ENCODE data around the gene SLC6A6.
"Not testable (repeated sequence)": the region's sequence is repeated elsewhere in the genome, so short reads cannot be mapped to it uniquely, and the experiment has no call there.

The SLC6A6 gene

DNA sequence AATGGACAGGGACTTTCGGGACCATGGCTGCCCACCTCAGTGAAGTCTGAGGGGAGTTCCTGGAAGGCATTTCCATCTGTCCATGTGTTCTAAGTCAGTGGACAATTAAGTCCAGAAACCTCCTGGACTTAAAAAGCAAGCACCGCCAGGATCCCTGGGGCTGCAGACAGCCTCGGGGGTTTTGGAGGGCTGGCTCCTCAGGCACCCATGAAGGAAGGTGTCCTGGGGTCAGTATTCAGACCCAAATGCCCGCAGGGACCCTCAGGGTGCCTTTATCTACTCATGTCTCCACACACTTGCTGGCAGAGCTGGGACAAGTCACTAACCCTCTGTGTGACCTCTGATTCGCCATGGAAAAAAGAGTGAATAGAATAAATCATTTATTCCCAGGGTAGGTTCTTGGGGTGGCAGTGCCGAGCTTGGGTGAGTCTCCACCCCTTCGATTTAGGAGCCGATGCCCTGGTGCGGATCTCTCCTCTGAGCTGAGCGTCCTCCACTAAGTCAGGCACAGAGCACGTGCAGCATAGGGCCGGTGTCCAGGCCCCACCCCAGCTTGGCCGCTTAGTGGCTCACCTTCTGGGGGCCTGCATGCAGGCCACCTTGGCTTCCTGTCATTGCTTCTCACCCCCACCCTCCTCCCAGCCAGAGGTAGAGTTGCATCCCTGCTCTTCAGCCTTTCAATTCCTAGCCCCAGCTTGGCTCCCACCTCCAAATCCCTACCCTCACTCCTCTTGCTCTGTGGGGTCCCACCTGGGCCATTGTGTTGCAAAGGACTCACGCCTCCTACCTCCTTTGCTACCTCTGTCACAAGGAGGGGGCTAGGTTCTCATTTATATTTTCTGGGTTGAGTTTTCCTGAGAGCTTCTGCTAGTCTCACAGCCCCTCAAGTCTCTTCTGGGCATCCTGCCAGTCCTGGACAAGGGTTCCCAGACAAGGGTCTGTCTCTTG is 19.9 kb downstream of the SLC6A6 start:
- DNase-seq: no peak

DNA sequence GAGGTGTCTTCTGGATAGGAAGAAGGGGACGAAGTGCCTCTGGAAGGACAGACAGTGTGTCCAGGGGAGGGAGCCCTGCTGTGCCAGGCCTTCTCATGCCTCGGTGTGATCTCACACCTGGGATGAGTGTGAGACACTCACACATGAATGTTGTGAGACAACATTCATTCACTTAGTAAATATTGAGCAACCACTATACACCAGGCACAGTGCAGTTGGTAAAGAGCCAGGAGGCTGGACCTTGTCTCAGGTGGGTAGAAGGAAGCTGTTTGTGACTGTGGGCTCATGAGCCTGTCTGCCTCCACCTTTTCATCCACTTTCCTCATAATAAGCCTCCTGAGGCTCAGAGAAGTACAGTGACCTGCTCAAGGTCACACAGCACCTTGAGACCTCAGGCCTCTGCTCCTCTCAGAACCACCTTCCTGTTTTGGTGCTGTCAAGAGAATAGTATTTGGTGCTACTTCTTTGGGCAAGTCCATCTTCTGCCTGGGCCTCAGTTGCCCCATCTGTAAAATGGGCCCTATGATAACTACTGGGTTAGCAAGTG is 20.9 kb downstream of the SLC6A6 start:
- no peak for DNase-seq

DNA sequence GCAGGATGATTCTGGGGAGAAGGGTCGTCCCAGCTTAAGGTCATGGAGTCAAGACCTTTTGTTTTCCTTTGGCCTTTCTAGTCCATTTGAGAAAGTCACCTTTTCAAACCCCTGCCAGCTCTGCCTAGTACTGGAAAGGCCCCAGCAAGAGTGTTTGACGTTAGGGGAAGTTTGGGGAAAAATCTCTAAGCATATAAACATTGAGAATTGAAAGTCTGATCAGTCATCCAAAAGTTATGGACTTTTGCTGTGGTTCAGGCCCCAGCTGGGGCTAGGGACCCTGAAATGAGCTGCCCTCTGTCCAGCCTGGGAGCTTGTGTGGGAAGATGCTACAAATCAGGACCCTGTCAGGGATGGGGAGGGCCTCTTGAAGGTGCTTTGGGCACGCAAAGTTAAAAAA is 21.6 kb downstream of the SLC6A6 start:
- DNase-seq: no peak

DNA sequence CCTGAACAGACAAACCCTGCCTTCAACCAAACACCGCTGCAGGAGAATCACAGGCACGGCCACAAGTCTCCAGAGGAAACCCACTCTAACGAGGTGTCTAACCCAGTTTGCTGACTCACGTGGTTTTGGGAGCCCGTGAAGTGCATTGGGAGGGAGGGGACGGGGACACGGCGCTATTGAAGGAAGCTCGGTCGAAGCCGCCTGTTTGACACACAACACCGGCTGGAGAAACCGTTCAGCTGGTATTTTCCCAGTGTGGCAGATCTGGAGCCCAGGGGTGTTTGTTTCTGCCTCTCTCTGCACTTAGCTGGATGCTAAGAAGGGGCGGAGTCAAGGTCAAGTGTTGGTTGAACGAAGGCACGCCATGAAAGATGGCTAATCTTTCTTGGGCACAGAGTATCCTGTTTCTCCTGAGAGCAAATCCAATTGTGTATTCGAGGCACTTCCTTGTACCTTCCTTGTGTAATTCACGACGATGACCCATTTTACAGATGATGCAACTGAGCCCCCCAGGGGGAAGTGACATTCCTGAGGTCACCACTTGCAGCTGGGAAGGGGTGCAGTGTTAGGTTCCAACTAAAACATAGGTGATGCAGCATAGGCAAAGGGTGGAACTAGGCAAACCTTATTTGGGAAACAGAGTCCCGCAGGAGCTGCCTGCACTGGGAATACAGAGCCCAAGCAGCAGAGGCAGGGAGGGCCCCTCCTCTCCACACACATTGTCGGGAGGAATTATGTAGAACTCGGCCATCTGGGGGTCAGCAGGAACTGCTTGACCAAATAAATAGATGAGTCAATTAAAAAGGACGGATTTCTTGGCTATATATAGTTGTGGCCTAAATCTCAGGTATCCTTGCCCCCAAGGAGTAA is 22.5 kb downstream of the SLC6A6 start:
- DNase-seq: peak; percentile 31

- no peak for DNase-seq
These were observed 23.3 kb downstream of the SLC6A6 start for GRCh38 chr3:14425581-14426304.

GRCh38 chr3:14426305-14426620 is 23.9 kb downstream of the SLC6A6 start:
- DNase-seq: no peak

- no peak for DNase-seq
These were observed 26.0 kb downstream of the SLC6A6 start for GRCh38 chr3:14428087-14429033.

GRCh38 chr3:14429237-14429636 is 26.8 kb downstream of the SLC6A6 start:
- DNase-seq: no peak

GRCh38 chr3:14429640-14430039 is 27.2 kb downstream of the SLC6A6 start:
- DNase-seq: no peak

DNA sequence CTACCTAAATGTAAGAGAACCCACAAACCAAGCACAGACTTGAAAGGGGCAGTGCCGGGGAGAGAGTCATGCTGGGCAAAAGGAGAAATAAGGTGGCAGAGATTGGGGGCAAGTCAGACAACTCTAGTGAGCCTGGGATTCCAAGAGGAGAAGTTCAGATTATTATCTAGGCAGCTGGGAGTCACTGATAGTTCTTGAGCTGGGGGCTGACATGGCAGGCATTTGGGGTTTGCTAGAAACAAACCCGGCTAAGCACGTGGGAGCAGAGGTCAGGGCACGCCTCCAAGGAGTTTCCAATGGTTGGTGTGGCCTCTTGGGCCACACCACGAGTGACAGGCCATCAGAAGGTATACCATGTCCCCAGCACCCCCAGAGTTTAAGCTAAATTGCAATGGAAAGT is 27.6 kb downstream of the SLC6A6 start:
- no peak for DNase-seq

- no peak for DNase-seq
These were observed 28.5 kb downstream of the SLC6A6 start for GRCh38 chr3:14430706-14431451.

DNA sequence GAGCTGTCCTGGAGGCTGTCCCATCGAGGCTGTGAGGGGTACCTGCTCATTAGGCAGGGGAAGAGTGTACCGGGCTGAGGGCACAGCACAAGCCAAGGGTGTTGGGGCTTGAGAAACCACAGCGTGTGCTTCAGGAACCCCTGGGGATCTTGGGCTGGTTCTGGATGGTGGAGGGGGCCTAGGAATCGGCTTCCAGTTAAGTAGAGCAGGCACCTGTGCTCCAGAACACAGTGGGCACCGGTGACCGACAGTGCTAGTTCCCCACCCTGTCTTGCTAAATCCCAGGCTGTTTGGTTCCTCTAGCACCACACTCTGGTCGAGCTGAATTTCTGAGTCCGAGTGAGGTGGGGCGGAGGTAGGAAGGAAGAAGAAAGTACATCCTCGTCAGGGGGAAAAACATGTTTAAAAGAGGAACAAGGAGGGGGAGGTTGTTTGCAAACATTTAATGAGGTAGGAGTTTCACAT is 29.1 kb downstream of the SLC6A6 start:
- DNase-seq: no peak

DNA sequence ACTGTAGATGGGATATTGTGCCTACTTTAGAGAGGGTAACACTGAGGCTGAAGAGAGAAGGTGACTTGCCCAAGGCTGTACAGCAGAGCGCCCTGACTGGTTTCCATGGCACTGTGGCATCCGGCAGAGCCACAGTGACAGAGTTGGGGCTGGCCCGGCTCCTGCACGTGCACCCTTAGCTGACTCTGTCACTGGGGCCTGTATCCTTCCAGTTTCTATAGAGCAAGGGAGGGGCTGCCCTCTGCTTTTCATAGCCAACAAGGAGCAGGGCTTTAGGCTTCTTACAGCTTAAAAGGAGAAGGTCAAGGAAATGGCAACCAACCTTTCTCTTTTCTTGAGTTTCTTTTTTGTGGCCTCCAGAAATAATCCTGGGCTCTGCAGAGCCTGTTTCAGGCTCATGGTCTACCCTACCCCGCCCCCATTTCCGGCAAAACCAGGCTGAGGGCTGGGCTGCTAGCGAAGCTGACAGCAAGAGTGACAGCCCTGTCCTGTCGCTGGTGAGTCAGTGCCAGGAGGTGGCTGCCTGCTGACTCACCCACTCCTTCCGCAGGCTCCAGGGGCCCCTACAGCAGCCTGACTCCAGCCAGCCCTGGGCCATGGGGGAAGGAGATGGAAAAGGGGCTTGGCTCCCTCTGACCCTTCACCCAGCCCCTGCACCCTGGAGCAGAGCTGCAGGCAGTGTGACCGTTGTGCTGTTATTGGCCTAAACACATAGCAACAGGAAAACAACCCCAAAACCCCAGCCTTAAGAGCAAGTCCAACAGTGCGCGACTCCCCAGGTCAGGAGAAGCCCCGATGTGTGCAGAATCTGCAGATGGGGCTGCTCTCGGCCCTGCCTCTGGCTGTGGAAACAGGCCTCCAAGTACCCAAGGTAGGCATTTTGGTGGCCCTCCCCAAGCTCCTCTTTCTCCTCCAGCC is 29.8 kb downstream of the SLC6A6 start:
- no peak for DNase-seq

- DNase-seq: no peak
These were observed 30.7 kb downstream of the SLC6A6 start for GRCh38 chr3:14433106-14433505.

DNA sequence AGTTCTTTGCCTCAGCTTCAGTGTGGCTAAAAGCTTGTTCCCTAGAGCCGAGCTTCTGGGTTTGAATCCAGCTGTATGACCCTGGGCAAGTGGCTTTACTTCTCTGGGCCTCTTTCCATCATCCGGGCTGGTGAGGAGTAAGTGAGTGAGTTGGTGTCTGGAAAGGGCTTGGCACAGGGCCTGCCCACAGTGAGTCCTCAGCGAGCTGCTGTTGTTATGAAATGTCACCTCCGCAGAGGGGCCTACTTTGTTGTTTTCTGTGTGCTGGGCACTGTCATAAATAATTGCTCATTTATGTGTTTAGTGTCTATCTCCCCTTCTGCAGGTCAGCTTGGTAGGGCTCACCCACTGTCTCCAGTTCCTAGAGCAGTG is 31.7 kb downstream of the SLC6A6 start:
- no peak for DNase-seq

DNA sequence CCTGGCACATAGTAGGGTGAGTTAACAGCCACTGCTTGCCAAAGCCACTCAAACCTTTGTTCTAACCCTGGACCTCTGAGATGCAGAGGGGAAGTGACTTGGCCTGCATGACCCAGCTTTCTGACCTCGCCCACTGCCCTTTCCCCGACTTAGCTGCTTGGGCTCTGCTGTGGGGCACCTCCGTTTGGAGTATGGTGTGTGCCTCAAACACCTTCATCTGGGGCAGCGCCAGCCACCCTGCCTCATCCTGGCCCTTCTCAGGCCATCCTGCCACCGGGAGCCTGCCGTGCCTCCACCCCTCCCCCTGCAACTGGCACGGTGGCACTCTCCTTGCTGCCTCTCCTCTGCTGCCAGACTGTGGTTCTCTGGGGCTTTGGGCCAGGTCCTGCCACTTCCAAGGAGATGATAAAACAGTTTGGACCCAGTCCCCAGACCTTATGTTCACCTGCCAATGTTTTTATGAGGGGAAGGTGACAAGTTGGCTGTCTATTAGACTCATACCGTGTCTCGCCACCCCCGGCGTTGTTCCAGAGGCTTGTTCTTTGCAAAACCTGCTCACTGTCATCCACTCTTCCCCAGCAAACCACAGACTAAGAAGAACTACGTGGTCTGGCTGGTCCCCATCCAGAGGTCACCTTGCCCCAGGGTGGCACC is 32.2 kb downstream of the SLC6A6 start:
- DNase-seq: no peak

- no peak for DNase-seq
These were observed 33.0 kb downstream of the SLC6A6 start for GRCh38 chr3:14435175-14436014.

GRCh38 chr3:14436954-14437281 is 34.5 kb downstream of the SLC6A6 start:
- DNase-seq: no peak

- DNase-seq: not testable (repeated sequence)
These were observed 35.3 kb downstream of the SLC6A6 start for GRCh38 chr3:14437705-14438104.
